ENCODE data around the gene C2CD3. TPM values are rescaled to one million over a fixed set of nuclear protein-coding genes. Genes with fewer than 3 reads are reported as not detected.

Gene C2CD3
- total and polyA plus RNA-seq, 2 donors (not counting 1 experiment from before 2014, with no cell fraction given): 5.8 to 8.3 TPM

DNA sequence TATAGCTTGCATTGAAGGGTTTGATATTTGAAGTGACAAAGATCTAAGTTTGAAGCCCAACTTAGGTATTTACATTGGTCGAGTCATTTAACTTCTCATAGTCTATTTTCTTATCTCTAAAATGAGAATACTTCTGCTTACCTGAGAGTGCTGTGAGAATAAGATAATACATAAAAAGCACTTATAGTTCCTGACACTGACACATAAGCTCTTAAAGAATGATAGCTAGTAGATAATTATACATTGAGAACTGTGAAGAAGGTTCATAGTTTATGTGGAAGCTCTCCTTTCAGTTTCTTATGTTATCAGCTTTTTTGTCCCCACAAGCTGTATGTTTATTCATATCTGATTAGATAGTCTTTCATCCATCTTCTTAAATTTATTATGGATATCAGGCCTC is 5.1 kb upstream of the C2CD3 start:
- Histone ChIP-seq H2AFZ (ENCODE audit: low read length) (no peak overlapping the region), H3K27me3 (ENCODE audit: control insufficient read depth, insufficient read depth, low read length) (no peaks in the 10 kb centered on the region), H3K4me1 (ENCODE audit: control insufficient read depth, extremely low read depth, insufficient read depth, low read length) (peaks cover 2% of the 10 kb centered on the region), H3K4me3 (replicated peaks in 1 of 4; ENCODE audit: control extremely low read depth in 1 of 4, insufficient read depth in 1 of 4, low read depth in 3 of 4, low read length in 4 of 4) (no peak overlapping the region), H4K20me1 (ENCODE audit: control insufficient read depth, extremely low read depth, insufficient read depth, low read length) (peaks cover 2% of the 10 kb centered on the region), H3K9ac (ENCODE audit: insufficient read depth, low read length) (no peak overlapping the region), H3K4me2 (ENCODE audit: extremely low read depth, insufficient read depth, low read length) (no peak overlapping the region), H3K79me2 (ENCODE audit: control insufficient read depth, insufficient read depth, low read length) (peaks cover 29% of the 10 kb centered on the region), H3K27ac (ENCODE audit: insufficient read depth, low read length) (no peak overlapping the region), H3K36me3 (ENCODE audit: control insufficient read depth, insufficient read depth, low read length) (no peaks in the 10 kb centered on the region), H3K9me3 (ENCODE audit: control insufficient read depth, insufficient read depth, low read depth, low read length) (no peaks in the 10 kb centered on the region)
- no peak for TF ChIP-seq EZH2 (IDR thresholded peaks at IDR 0.05; ENCODE audit: low read length, missing control alignments)
- TF ChIP-seq, protein P1, sequence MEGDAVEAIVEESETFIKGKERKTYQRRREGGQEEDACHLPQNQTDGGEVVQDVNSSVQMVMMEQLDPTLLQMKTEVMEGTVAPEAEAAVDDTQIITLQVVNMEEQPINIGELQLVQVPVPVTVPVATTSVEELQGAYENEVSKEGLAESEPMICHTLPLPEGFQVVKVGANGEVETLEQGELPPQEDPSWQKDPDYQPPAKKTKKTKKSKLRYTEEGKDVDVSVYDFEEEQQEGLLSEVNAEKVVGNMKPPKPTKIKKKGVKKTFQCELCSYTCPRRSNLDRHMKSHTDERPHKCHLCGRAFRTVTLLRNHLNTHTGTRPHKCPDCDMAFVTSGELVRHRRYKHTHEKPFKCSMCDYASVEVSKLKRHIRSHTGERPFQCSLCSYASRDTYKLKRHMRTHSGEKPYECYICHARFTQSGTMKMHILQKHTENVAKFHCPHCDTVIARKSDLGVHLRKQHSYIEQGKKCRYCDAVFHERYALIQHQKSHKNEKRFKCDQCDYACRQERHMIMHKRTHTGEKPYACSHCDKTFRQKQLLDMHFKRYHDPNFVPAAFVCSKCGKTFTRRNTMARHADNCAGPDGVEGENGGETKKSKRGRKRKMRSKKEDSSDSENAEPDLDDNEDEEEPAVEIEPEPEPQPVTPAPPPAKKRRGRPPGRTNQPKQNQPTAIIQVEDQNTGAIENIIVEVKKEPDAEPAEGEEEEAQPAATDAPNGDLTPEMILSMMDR (conservative IDR thresholded peaks at IDR 0.05 in 1 of 2, IDR thresholded peaks at IDR 0.05 in 1 of 2; ENCODE audit: low read depth in 1 of 2, low read length in 2 of 2): no peak
- DNase-seq (ENCODE audit: low read depth in 2 of 2): no peak

DNA sequence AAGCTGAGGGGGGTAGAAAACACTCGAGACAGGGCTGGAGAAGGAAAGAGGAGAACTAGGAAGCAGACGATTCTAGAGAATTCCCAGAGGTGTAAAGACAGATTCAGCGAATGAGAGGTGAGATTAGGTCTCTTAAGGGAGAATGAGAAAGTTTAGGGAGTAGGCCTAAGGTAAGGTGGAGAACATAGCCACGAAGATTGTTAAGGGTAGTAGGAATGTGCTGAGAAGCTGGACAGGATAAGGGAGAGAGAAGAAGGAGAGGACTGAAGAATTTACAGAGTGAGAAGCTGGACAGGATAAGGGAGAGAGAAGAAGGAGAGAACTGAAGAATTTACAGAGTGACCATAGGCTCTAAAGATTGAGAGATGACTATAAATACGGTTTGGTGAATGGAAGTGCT is 1.2 kb upstream of the C2CD3 start:
- Histone ChIP-seq H3K9ac (ENCODE audit: insufficient read depth, low read length) (peak overlapping the region; percentile 84), H3K4me2 (ENCODE audit: extremely low read depth, insufficient read depth, low read length) (peak overlapping the region; percentile 96), H3K36me3 (ENCODE audit: control insufficient read depth, insufficient read depth, low read length) (peaks cover 2% of the 10 kb centered on the region), H4K20me1 (ENCODE audit: control insufficient read depth, extremely low read depth, insufficient read depth, low read length) (peaks cover 2% of the 10 kb centered on the region), H3K79me2 (ENCODE audit: control insufficient read depth, insufficient read depth, low read length) (peaks cover 39% of the 10 kb centered on the region), H3K9me3 (ENCODE audit: control insufficient read depth, insufficient read depth, low read depth, low read length) (no peaks in the 10 kb centered on the region), H2AFZ (ENCODE audit: low read length) (peak overlapping the region; percentile 98), H3K4me1 (ENCODE audit: control insufficient read depth, extremely low read depth, insufficient read depth, low read length) (peaks cover 10% of the 10 kb centered on the region), H3K27ac (ENCODE audit: insufficient read depth, low read length) (peak overlapping the region; percentile 91), H3K27me3 (ENCODE audit: control insufficient read depth, insufficient read depth, low read length) (no peaks in the 10 kb centered on the region), H3K4me3 (replicated peaks in 1 of 4; ENCODE audit: control extremely low read depth in 1 of 4, insufficient read depth in 1 of 4, low read depth in 3 of 4, low read length in 4 of 4) (peak overlapping the region; percentile 81 to 99 (median 94))
- DNase-seq (ENCODE audit: low read depth in 2 of 2): peak in 1 of 2 donors; percentile 8
- TF ChIP-seq, protein P1 (conservative IDR thresholded peaks at IDR 0.05 in 1 of 2, IDR thresholded peaks at IDR 0.05 in 1 of 2; ENCODE audit: low read depth in 1 of 2, low read length in 2 of 2): no peak
- TF ChIP-seq EZH2 (IDR thresholded peaks at IDR 0.05; ENCODE audit: low read length, missing control alignments): no peak

DNA sequence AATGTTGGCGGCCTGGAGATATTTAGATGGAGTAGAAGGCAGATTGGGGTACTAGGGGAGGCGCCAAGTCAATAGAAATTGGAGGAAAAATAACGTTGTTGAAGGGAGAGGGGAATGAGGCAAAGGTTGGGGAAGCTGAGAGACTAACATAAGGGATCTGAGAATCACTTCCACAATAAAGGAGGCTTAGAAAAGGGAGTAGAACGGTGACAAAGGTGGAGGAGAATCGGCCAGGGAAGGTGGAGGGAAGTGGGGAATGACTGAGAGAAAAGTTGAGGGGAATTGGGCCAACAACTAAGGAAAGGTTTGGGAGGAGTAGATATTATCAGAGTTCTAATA is 797 bp upstream of the C2CD3 start:
- Histone ChIP-seq H4K20me1 (ENCODE audit: control insufficient read depth, extremely low read depth, insufficient read depth, low read length) (peaks cover 2% of the 10 kb centered on the region), H3K9me3 (ENCODE audit: control insufficient read depth, insufficient read depth, low read depth, low read length) (no peaks in the 10 kb centered on the region), H3K9ac (ENCODE audit: insufficient read depth, low read length) (peak overlapping the region; percentile 84), H3K4me1 (ENCODE audit: control insufficient read depth, extremely low read depth, insufficient read depth, low read length) (peaks cover 10% of the 10 kb centered on the region), H3K4me3 (replicated peaks in 1 of 4; ENCODE audit: control extremely low read depth in 1 of 4, insufficient read depth in 1 of 4, low read depth in 3 of 4, low read length in 4 of 4) (peak overlapping the region; percentile 81 to 99 (median 94)), H3K27me3 (ENCODE audit: control insufficient read depth, insufficient read depth, low read length) (no peaks in the 10 kb centered on the region), H3K4me2 (ENCODE audit: extremely low read depth, insufficient read depth, low read length) (peak overlapping the region; percentile 96), H3K36me3 (ENCODE audit: control insufficient read depth, insufficient read depth, low read length) (peaks cover 3% of the 10 kb centered on the region), H3K79me2 (ENCODE audit: control insufficient read depth, insufficient read depth, low read length) (peaks cover 39% of the 10 kb centered on the region), H3K27ac (ENCODE audit: insufficient read depth, low read length) (peak overlapping the region; percentile 91), H2AFZ (ENCODE audit: low read length) (peak overlapping the region; percentile 98)
- DNase-seq (ENCODE audit: low read depth in 2 of 2): no peak
- TF ChIP-seq, protein P1 (conservative IDR thresholded peaks at IDR 0.05 in 1 of 2, IDR thresholded peaks at IDR 0.05 in 1 of 2; ENCODE audit: low read depth in 1 of 2, low read length in 2 of 2): no peak
- no peak for TF ChIP-seq EZH2 (IDR thresholded peaks at IDR 0.05; ENCODE audit: low read length, missing control alignments)
